ENCODE results near the gene DUSP16.

- no peak for TF ChIP-seq POLR2A (IDR thresholded peaks at IDR 0.05)
- no peak for TF ChIP-seq CTCF (IDR thresholded peaks at IDR 0.05)
Measured at GRCh38 chr12:12483438-12483837, 79.2 kb downstream of the DUSP16 start.
